Subcutaneous abdominal adipose tissue (tissue), 5 donors: ENCODE results near the gene URB2.

Experiments used
- H3K27ac ChIP-seq: one replicate; pipeline ENCODE4 v1.7.0; 2013; ENCODE audit warnings: low read depth, mild to moderate bottlenecking, inconsistent platforms, low read length, moderate library complexity
- H3K27me3 ChIP-seq, 5 donors: one replicate each; pipeline ENCODE4 v1.7.0; 2013; ENCODE audit warnings: low read length in 5 of 5, inconsistent platforms in 1 of 5; ENCODE audit not compliant: control insufficient read depth in 5 of 5, insufficient read depth in 4 of 5
- H3K36me3 ChIP-seq, 5 donors: one replicate each; pipeline ENCODE4 v1.7.0; 2013; ENCODE audit warnings: low read length in 5 of 5; ENCODE audit not compliant: control insufficient read depth in 5 of 5, insufficient read depth in 5 of 5
- H3K4me1 ChIP-seq, 5 donors: one replicate each; pipeline ENCODE4 v1.7.0; 2013; ENCODE audit warnings: low read length in 5 of 5, mild to moderate bottlenecking in 3 of 5, moderate library complexity in 1 of 5; ENCODE audit not compliant: control insufficient read depth in 5 of 5, insufficient read depth in 5 of 5
- H3K4me3 ChIP-seq, 5 donors: one replicate each; pipeline ENCODE4 v1.7.0; 2013; ENCODE audit warnings: low read length in 5 of 5, low read depth in 1 of 5
- H3K9ac ChIP-seq, 5 donors: one replicate each; pipeline ENCODE4 v1.7.0; 2013; ENCODE audit warnings: low read length in 5 of 5, mild to moderate bottlenecking in 4 of 5, moderate library complexity in 3 of 5
- H3K9me3 ChIP-seq, 5 donors: one replicate each; pipeline ENCODE4 v1.7.0; 2013; ENCODE audit warnings: low read length in 5 of 5; ENCODE audit not compliant: control insufficient read depth in 5 of 5
- donor health status: healthy.
- donor health status: healthy.
- donor health status: healthy.
- donor health status: healthy.
- donor health status: healthy.

Gene URB2

DNA sequence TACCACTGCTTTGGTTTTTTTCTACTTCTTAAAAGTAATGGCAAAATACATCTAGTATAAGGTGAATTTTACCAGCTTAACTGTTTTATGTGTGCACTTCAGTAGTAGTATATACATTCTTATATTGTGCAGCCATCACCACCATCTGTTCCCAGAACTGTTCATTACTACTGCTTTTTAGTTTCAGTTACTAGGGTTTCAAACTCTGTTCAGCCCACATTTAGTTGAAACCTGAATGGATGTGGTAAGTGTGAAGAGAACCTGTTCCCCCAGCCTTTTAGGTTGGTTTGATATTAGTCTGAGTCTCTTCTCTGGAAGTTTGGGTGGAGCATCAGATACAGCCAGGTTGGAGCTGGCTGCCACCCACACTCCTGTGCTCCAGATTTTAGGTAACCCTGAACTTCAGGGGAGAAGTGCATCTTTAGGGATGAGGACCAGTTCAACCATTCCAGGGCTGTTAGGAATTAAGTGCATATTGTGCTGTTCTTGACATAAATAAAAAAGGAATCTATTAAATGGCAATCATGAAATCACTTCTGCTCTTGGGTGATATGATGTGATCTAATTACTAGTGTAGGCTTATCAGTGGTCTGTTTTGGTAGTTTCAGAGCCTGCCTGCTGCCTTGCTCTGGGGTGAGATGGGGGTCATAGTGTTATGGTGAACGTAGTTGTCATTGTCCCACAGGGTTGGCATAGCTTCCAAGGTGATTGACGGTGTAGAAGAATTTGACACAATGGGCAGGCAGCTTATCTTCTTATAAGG lies 32.1 kb downstream of the URB2 start:
- H3K9me3 ChIP-seq, result no peaks in the 10 kb centered on the region
- H3K4me1 ChIP-seq, result peaks cover 0 to 10% (median 7%) of the 10 kb centered on the region in 5 donors
- H3K27me3 ChIP-seq, result no peaks in the 10 kb centered on the region
- H3K27ac ChIP-seq, result no peak overlapping the region
- peaks cover 19 to 55% (median 40%) of the 10 kb centered on the region in 5 donors for H3K36me3 ChIP-seq
- H3K4me3 ChIP-seq, result no peak overlapping the region
- H3K9ac ChIP-seq, result no peak overlapping the region

DNA sequence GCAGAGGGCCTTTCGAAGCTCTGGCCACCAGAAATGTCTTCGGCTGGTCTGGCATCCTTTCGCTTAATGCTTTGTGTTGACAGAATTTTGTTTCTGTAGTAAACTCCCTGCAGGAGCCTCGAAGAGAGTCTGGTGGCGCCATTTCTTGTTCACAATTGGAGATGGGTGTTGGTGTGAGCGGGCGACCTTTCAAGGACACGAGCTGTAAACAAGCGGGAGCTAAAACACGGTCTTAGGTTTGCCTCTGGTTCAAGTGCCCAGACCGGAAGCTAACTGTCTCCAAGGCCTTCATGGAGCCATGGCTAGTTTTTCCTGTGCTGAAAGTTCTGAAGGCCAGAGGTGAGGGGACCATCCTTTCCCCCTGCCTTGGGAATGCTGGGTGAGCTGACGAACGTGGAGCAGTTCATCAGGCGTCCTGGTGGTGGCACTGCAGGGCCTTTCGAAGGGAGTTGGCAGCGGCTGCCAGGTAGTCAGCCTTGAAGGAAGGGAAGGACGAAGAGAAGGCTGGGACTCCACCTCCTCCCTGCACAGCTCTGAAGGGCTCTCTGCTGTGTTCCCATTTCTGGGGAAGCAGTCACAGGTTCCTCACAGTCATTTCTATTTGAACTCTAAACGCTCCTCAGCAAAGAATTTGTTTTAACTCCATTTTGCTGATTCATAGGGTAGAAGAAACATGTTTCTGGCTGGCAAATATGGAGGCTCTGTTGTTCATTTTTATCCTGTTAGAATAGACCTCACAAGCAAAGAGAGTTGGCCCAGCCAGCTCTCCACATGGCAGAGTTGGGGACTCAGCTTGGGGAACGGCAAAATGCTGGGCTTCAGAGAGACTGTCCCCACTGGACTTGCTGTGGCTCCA lies 35.2 kb downstream of the URB2 start:
- Histone ChIP-seq H3K27ac (no peak overlapping the region), H3K4me1 (peaks cover 0 to 17% (median 10%) of the 10 kb centered on the region in 5 donors), H3K9me3 (no peaks in the 10 kb centered on the region), H3K4me3 (no peak overlapping the region), H3K36me3 (peaks cover 17 to 31% (median 18%) of the 10 kb centered on the region in 5 donors), H3K9ac (no peak overlapping the region), H3K27me3 (no peaks in the 10 kb centered on the region)

DNA sequence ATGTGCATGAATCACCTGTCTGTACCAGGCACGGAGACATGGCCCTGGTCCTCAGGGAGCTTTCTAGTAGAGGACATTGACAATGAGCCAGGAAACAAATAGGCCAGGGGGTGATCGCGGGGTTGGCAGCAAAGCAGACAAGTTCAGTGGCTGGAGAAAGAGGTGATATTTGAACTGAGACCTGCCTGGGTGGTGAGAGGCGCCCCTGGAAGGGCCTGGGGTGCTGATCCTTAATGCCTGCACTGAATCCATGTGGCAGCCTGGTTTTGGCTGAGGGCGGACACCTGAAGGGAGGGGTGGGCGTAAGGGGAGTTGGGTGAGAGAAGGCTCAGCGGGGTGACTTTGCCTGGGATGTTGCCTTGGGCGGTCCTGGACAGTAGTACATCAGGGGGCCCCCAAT lies 35.9 kb downstream of the URB2 start:
- no peak overlapping the region for H3K9ac ChIP-seq
- no peak overlapping the region for H3K27ac ChIP-seq
- no peaks in the 10 kb centered on the region for H3K9me3 ChIP-seq
- peaks cover 0 to 17% (median 10%) of the 10 kb centered on the region in 5 donors for H3K4me1 ChIP-seq
- H3K27me3 ChIP-seq, result no peaks in the 10 kb centered on the region
- no peak overlapping the region for H3K4me3 ChIP-seq
- peaks cover 13 to 26% (median 18%) of the 10 kb centered on the region in 5 donors for H3K36me3 ChIP-seq

DNA sequence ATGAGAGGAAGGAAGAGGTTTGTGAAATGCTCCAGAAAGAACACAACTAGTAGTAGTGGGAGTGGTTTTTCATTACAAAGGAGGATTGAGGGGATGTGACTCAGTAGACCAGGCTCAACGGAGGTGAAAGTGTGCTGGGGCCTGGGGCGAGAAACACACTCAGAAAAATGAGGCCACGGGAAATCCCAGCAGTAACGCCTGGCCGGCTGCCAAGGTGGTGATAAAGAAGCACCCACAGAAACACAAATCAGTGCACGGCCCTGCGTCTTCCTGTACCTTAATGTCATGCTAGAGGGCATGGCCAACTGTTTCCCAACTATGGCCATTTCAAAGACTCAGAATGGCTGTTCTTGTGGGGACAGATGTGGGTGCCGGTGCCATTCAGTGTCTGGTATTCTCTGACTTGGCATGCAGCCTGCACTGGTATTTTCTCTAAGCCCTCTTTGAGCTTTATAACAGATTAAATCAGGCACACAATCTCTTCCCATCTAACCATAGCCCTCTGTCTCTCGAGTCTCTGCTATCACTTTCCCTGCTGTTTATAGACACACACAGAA lies 38.2 kb downstream of the URB2 start:
- Histone ChIP-seq H3K27ac (no peak overlapping the region), H3K9me3 (no peaks in the 10 kb centered on the region), H3K36me3 (peaks cover 6 to 11% (median 8%) of the 10 kb centered on the region in 5 donors), H3K9ac (no peak overlapping the region), H3K27me3 (no peaks in the 10 kb centered on the region), H3K4me1 (peaks cover 0 to 21% (median 14%) of the 10 kb centered on the region in 5 donors), H3K4me3 (no peak overlapping the region)

DNA sequence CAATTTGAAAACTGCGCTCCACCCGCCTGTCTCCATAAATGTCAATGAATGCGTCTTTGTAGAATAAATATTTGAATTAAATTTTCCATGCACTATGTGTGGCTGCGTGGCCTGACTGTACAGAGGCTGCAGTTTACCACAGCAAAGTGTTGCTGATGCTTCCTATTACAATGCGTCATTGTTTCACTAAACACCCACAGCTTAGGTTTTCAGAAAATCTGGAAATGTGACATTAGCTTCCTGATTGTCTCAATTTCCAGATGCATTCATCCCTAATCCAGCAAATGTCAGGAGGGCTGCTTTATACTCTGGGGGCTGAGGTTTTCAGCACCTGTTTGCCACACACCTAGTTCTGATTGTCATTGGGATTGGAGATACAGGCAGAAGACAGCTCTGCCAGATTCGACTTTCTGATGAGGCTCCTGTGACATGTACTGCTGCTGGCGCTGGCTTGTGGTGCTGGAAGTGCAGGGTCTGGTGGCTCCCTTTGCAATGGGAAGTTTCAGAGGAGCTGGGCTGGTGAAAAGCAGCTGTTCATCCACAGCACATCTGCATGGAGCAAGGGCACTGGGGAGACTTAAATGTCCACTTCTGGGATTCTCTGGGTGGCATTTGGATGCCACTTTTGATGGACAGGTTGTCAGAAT lies 40.0 kb downstream of the URB2 start:
- Histone ChIP-seq H3K9ac (no peak overlapping the region), H3K27me3 (no peaks in the 10 kb centered on the region), H3K4me1 (peaks cover 0 to 25% (median 18%) of the 10 kb centered on the region in 5 donors), H3K9me3 (no peaks in the 10 kb centered on the region), H3K27ac (no peak overlapping the region), H3K4me3 (no peak overlapping the region), H3K36me3 (peaks cover 0 to 2% (median 0%) of the 10 kb centered on the region in 5 donors)

DNA sequence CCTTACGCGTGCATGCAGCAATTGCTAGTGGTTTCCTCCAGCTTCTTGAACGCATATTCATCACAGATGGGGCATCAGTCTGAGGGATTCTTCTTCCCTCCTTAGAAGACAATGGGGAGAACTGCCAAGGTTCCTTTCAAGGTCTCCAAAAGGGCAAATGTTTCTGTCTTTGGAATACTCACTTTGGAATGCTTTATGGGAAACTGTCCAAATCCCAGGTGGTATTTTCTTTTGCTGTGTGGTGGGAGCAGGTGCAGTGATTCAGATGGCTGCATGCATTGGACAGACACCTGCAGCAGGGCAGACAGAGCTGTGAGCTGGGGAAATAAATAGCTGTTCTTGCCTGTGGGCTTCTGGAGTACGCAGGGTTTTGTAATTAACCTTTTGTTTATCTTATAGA lies 40.5 kb downstream of the URB2 start:
- H3K27me3 ChIP-seq, result no peaks in the 10 kb centered on the region
- no peaks in the 10 kb centered on the region for H3K9me3 ChIP-seq
- no peaks in the 10 kb centered on the region for H3K36me3 ChIP-seq
- no peak overlapping the region for H3K27ac ChIP-seq
- no peak overlapping the region for H3K9ac ChIP-seq
- H3K4me3 ChIP-seq, result no peak overlapping the region
- peaks cover 0 to 20% (median 13%) of the 10 kb centered on the region in 5 donors for H3K4me1 ChIP-seq

DNA sequence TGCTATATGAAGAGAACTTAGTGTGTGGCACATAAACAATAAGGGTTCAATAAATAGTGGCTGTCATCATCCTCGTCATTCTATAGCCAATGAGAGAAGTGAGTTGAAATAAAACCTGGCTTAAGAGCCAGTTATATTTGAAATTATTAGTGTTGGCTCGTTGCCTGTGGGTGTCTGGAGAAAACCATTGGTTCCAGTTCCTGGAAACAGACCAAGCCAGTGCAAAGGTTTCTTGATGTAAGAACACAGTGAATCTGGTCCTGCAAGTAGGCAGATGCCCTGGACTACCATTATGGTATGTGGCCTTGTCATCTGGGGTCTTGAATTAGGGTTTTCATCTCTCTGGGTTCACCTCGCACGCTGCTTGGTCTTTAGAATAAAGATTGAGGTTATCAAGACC lies 43.3 kb downstream of the URB2 start:
- Histone ChIP-seq H3K4me1 (peaks cover 0 to 11% (median 9%) of the 10 kb centered on the region in 5 donors), H3K27me3 (no peaks in the 10 kb centered on the region), H3K4me3 (no peak overlapping the region), H3K36me3 (no peaks in the 10 kb centered on the region), H3K9ac (no peak overlapping the region), H3K27ac (no peak overlapping the region), H3K9me3 (no peaks in the 10 kb centered on the region)

DNA sequence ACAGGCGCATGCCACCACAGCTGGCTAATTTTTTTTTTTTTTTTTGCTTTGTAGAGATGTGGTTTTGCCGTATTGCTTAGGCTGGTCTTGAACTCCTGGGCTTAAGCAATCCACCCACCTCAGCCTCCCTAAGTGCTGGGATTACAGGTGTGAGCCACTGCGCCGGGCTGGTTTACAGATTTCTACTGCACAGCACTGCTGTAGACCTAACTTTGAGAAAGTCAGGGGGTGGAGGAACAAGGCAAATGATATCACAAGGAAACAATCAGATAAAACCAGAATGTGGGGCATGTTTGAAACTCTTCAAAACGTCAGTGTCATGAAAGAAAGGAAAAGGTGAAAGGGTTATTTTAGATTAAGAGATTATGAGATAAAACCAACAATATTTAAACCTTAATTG lies 45.3 kb downstream of the URB2 start:
- no peaks in the 10 kb centered on the region for H3K9me3 ChIP-seq
- H3K27ac ChIP-seq, result no peak overlapping the region
- no peak overlapping the region for H3K4me3 ChIP-seq
- H3K4me1 ChIP-seq, result peaks cover 0 to 9% (median 9%) of the 10 kb centered on the region in 5 donors
- no peaks in the 10 kb centered on the region for H3K27me3 ChIP-seq
- H3K9ac ChIP-seq, result no peak overlapping the region
- H3K36me3 ChIP-seq, result no peaks in the 10 kb centered on the region

DNA sequence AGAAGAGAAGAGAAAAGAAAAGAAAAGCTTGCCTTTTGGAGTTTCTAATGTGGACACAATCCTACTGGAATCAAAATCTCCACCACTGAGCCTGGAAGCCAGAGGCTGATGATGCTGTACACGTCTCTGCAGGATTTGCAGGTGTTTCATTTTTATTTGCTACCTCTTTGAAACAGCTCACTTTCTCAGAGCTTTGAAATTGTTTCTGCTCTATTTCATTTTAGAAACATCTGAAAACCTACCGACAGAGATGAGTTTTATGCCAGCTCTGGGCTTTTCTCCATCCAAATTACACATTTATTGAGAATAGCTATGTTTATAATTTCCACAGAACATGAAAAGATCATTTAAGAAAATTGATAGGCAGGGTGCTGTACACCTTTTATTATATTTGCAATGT lies 46.2 kb downstream of the URB2 start:
- Histone ChIP-seq H3K4me1 (peaks cover 0 to 9% (median 9%) of the 10 kb centered on the region in 5 donors), H3K27me3 (no peaks in the 10 kb centered on the region), H3K27ac (no peak overlapping the region), H3K9me3 (no peaks in the 10 kb centered on the region), H3K36me3 (no peaks in the 10 kb centered on the region), H3K9ac (no peak overlapping the region), H3K4me3 (no peak overlapping the region)
